Heart right ventricle (tissue), 16 donors: ENCODE measurements around the gene HRAS. TPM values are rescaled to one million over a fixed set of nuclear protein-coding genes. Genes with fewer than 3 reads are reported as not detected.

Experiments
- ATAC-seq, 8 donors: fragments of 200-7000 bp; cut with Tn5 transposase; one replicate each; pipeline ENCODE4 v1.9.1; 2020; ENCODE audit warnings: mild to moderate bottlenecking in 8 of 8, moderate library complexity in 8 of 8, moderate number of reproducible peaks in 1 of 8
- DNase-seq, 2 donors: peaks; one replicate each; pipeline ENCODE4 v3.0.0-alpha.2; 2020
- H3K27ac ChIP-seq, 10 donors: fragments of 200-600 bp; sonication (generic) in 2 of 10; one replicate each; pipeline versions ENCODE4 v1.5.0 to v1.8.0; 2020 to 2022; ENCODE audit warnings: mild to moderate bottlenecking in 3 of 10
- H3K27me3 ChIP-seq, 7 donors: fragments of 200-600 bp; one replicate each; pipeline ENCODE4 v1.8.0; 2021 to 2022; ENCODE audit warnings: mild to moderate bottlenecking in 2 of 7
- H3K36me3 ChIP-seq, 9 donors: fragments of 200-600 bp; sonication (generic) in 1 of 9; one replicate each; pipeline versions ENCODE4 v1.5.0 to v1.8.0; 2020 to 2022; ENCODE audit warnings: mild to moderate bottlenecking in 2 of 9
- H3K4me1 ChIP-seq, 9 donors: fragments of 200-600 bp; sonication (generic) in 1 of 9; one replicate each; pipeline versions ENCODE4 v1.5.0 to v1.8.0; 2020 to 2022; ENCODE audit warnings: mild to moderate bottlenecking in 4 of 9
- H3K4me3 ChIP-seq, 10 donors: fragments of 200-600 bp; sonication (generic) in 2 of 10; one replicate each; pipeline versions ENCODE4 v1.5.0 to v1.8.0; 2020 to 2022; ENCODE audit warnings: mild to moderate bottlenecking in 7 of 10, moderate library complexity in 2 of 10
- H3K9me3 ChIP-seq, 11 donors: fragments of 200-600 bp in 10 of 11; sonication (generic) in 2 of 11; one replicate each; pipeline versions ENCODE4 v1.5.0 to v1.8.0; 2013 to 2022; ENCODE audit warnings: mild to moderate bottlenecking in 2 of 11, control low read depth in 1 of 11, moderate library complexity in 1 of 11
- CTCF ChIP-seq, 9 donors: fragments of 200-600 bp; sonication (generic) in 2 of 9; IDR thresholded peaks; one replicate each; pipeline versions ENCODE4 v1.5.0 to v1.8.0; 2021 to 2022; ENCODE audit warnings: antibody characterized with exemption in 9 of 9, mild to moderate bottlenecking in 5 of 9, moderate library complexity in 1 of 9
- WGBS, 2 donors: extraction: QIAGEN DNeasy Blood & Tissue Kit; methylation state at CpG; one replicate each; pipeline ENCODE4 v1.1.7; 2013; ENCODE audit warnings: inconsistent platforms in 1 of 2; 5-methylcytosine and 5-hydroxymethylcytosine counted together
- intact Hi-C, 10 donors: fragments of 100-400 bp; cut with DNase I; formaldehyde crosslinking; loops; one replicate each; pipeline versions ENCODE4 v1.11.1 to v1.14.2; 2022
- polyA plus RNA-seq, 2 donors: library from polyadenylated mRNA; stranded (reverse); fragments of 200-250 nt; gene quantifications; one replicate each; pipeline ENCODE4 v1.2.3, GENCODE V29; 2013
- total RNA-seq, 10 donors: library from RNA; stranded (reverse); fragmentation: NEBNext Ultra II Directional in 3 of 10; extraction: Animal tissue kit (Norgen Biotek cat#: 25700) in 3 of 10; gene quantifications; one replicate each; pipeline versions ENCODE4 v1.2.1 to v1.2.4, GENCODE V29; 2021 to 2023
- donor health status: Arrhythmogenic right ventricular cardiomyopathy.
- donor health status: ischemic (EF 13 %, LVEDD 7.1; RV severe dilation, severe dysfunction).
- donor health status: healthy with polysubstance abuse.
- donor health status: DM: no; HTN: yes; CAD: no.
- donor health status: DM: no; HTN: no; CAD: no.
- donor health status: ischemic (EF 25% LVEDD 6.9; RV normal size, moderate dysfunction).
- donor health status: ischemic (EF 25% LVEDD 5.7; RV mildly dilated, moderate dysfunction).
- donor health status: healthy.
- donor health status: DM: yes; HTN: yes; CAD: no.
- donor health status: Ischemic cardiomyopathy.
- donor health status: ischemic (EF 35%, LVEDD 5.7; RV mildly dilated, moderate dysfunction).
- donor health status: nonischemic (EF 11% LVEDD 7.7; RV severe dilation, severe dysfunction).
- donor health status: DM: yes; HTN: yes; CAD: no.
- donor health status: PGD.
- donor health status: ischemic (EF 29% LVEDD 5.4; RV normal size, mild dysfunction).
- donor health status: nonischemic (EF 23%, LVEDD 6.1; RV moderate dilation, normal function).

The HRAS gene
- total and polyA plus RNA-seq, 12 donors = 44.7 to 132 (median 56.4) TPM

DNA sequence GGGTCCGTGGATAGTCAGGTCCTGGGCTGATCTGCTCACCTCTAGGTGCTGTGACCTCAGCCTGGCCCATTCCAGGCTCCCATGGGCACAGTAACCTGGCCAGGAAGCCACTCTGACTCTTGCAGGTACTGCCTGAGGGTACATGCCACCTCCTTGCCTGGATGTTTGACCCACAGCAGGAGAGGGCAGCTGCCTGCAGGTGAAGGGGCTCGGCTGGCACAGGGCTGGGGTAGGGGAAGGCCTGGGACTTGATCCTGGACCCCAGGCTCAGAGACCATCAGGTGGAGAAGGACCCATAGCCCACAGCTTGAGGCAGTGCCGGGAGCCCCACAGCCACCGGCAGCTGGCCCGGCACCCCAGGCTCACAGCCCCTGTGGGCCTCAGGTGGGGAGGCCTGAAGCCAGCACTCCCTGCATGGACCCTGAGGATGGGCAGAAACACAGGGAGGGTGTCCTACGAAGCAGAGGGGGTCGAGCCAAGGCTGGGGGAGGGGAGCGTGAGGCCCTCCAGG is 4.7 kb upstream of the HRAS start:
- H3K27me3 ChIP-seq = peaks cover 0 to 25% (median 14%) of the 10 kb centered on the region in 7 donors
- no peak for ATAC-seq
- peaks cover 6 to 21% (median 19%) of the 10 kb centered on the region in 9 donors for H3K4me1 ChIP-seq
- intact Hi-C loops = loop anchor here in 1 of 10 donors (10.0 kb wide), 1 partner anchor 85 kb away; the partner anchor contains the start of genes CDHR5 and SCT
- H3K4me3 ChIP-seq = no peak overlapping the region
- peaks cover 0 to 2% (median 0%) of the 10 kb centered on the region in 9 donors for H3K36me3 ChIP-seq
- no peak overlapping the region for H3K27ac ChIP-seq
- DNase-seq = no peak
- WGBS, 2 donors = 89 to 90% methylated on average over 8 of the region's 8 CpGs
- TF ChIP-seq CTCF (IDR thresholded peaks at IDR 0.05) = no peak
- H3K9me3 ChIP-seq = no peaks in the 10 kb centered on the region

DNA sequence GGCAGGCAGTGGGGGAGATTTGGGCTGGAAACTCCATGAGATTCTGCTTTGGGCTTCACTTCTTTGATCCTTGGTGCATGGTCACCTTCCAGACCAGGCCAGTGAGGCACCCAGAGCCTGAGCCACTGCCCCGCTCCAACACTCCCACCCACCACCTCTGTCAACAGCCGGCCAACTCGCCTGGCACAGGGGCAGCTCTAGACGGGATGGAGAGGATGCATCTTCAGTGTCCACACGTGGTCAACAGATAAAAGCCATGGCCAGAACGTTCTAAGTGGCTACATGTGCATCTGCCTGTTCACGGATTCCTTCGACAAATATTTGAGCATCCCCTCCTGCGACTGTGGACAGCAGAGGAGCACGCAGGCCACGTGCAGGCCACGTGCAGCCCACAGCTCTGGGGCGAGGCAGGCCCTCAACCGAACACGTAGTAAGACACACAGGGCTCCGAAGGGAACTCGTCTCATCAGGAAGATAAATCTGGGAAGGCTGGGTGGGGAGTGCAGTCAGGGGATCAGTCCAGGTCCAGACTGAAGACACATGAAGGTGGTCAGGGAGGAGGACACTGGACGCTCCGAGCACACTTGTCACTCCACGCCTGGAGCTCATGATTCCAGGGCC is 3.2 kb upstream of the HRAS start:
- intact Hi-C loops = loop anchor here in 1 of 10 donors (10.0 kb wide), 1 partner anchor 86 kb away; the partner anchor contains the start of genes CDHR5 and SCT
- Histone ChIP-seq H3K4me3 (no peak overlapping the region), H3K4me1 (peaks cover 15 to 34% (median 32%) of the 10 kb centered on the region in 9 donors), H3K27ac (no peak overlapping the region), H3K9me3 (no peaks in the 10 kb centered on the region), H3K27me3 (peaks cover 0 to 25% (median 14%) of the 10 kb centered on the region in 7 donors), H3K36me3 (peaks cover 0 to 5% (median 0%) of the 10 kb centered on the region in 9 donors)
- ATAC-seq (no peak), DNase-seq (no peak)
- 90 to 91% methylated on average over 20 of the region's 20 CpGs for WGBS, 2 donors
- TF ChIP-seq CTCF (IDR thresholded peaks at IDR 0.05) = no peak

DNA sequence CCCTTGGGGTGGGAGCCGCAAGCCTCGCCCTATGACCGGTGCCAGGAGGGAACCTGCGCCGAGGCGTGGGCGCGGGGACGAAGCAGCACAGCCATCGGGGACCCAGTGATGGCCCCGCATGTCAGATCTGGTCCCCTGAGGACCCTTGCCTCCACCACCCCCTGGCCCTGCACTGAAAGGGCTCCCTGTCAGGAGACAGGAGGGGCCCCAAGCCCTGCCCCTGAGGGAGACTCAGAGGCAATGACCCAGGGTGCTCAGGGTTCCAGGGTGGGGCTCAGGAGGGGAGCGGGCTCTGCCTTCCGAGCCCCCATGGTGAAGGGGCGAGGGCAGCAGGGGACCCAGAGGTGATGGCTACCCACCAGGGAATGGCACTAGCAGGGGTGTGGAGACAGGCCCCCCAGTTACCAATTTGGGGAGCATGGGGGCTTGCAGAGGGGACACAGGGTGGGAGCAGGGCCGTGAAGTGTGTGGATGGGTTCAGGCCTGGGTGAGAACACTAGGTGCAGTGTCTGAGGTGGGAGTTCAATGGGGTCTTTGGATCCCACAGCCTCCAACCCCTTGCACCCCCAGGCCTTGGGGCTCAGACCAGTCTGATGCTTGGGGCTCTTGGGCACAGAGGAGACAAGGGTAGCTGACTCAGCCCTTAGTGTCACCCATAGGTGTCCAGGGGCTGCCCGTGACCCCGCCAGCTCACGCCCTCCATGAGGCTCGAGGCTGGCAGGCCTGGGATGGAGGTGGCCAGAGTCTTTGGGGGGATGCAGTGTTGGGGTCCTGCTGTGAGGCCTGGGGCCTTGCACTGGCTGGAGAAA is 2.5 kb upstream of the HRAS start:
- H3K4me3 ChIP-seq = peak overlapping the region in 9 of 10 donors; percentile 4 to 86 (median 76)
- whole genome bisulfite sequencing, 2 donors = 48 to 56% methylated on average over 18 to 19 of the region's 19 CpGs
- peaks cover 0 to 25% (median 14%) of the 10 kb centered on the region in 7 donors for H3K27me3 ChIP-seq
- H3K9me3 ChIP-seq = no peaks in the 10 kb centered on the region
- peaks cover 0 to 12% (median 6%) of the 10 kb centered on the region in 9 donors for H3K36me3 ChIP-seq
- H3K27ac ChIP-seq = peak overlapping the region in 1 of 10 donors; percentile 56
- no peak for TF ChIP-seq CTCF (IDR thresholded peaks at IDR 0.05)
- DNase-seq (no peak), ATAC-seq (no peak)
- H3K4me1 ChIP-seq = peaks cover 15 to 41% (median 35%) of the 10 kb centered on the region in 9 donors
- intact Hi-C loops = loop anchor here in 1 of 10 donors (10.0 kb wide), 1 partner anchor 87 kb away; the partner anchor contains the start of genes CDHR5 and SCT
